ENCODE data around the gene CCDC169. TPM values are rescaled to one million over a fixed set of nuclear protein-coding genes. Genes with fewer than 3 reads are reported as not detected.

CCDC169 gene
- total and polyA plus RNA-seq, 9 donors = 2.0 to 5.3 (median 3.0) TPM

DNA sequence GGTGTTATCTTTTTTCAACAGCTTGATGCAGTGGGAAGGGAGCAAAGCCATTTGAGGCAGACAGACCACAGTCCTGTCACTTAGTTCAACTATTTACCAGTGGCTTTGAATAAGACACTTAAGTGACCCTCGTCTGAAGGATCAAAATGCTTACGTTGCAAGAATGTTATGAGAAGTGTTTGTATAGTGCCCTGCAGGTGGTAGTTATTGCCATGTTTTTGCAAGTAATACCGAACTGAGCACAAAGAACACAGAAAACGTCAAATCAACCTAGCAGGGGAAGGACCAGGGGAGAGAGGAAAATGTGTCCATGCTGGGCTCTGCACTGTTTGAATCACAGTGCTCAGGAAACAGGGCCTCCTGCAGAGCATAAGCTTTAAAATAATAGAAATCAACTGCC lies 86.0 kb downstream of the CCDC169 start:
- peaks cover 2% of the 10 kb centered on the region for H3K9me3 ChIP-seq (replicated peaks; ENCODE audit: control insufficient read depth, low read depth, low read length)
- WGBS (ENCODE audit: insufficient coverage) = 59% methylated on average over 4 of the region's 4 CpGs

GRCh38 chr13:36210738-36211137 lies 86.9 kb downstream of the CCDC169 start:
- Histone ChIP-seq H3K4me1 (ENCODE audit: control insufficient read depth, insufficient read depth, low read length) (peaks cover 5% of the 10 kb centered on the region), H3K9me3 (replicated peaks; ENCODE audit: control insufficient read depth, low read depth, low read length) (peaks cover 2% of the 10 kb centered on the region), H3K36me3 (ENCODE audit: control insufficient read depth, insufficient read depth, low read length) (no peaks in the 10 kb centered on the region), H3K4me3 (ENCODE audit: low read length) (no peak overlapping the region), H3K27me3 (ENCODE audit: control insufficient read depth, insufficient read depth, low read length) (no peaks in the 10 kb centered on the region), H3K27ac (ENCODE audit: low read length) (no peak overlapping the region)
- no peak for DNase-seq
- whole genome bisulfite sequencing (ENCODE audit: insufficient coverage) = no CpG with 5 or more reads among the region's 4 CpGs

More for the DNA sequence above, 86.0 kb downstream of the CCDC169 start:
- DNase-seq = no peak
- Histone ChIP-seq H3K27ac (ENCODE audit: low read length) (no peak overlapping the region), H3K4me3 (ENCODE audit: low read length) (no peak overlapping the region), H3K27me3 (ENCODE audit: control insufficient read depth, insufficient read depth, low read length) (no peaks in the 10 kb centered on the region), H3K4me1 (ENCODE audit: control insufficient read depth, insufficient read depth, low read length) (peaks cover 5% of the 10 kb centered on the region), H3K36me3 (ENCODE audit: control insufficient read depth, insufficient read depth, low read length) (no peaks in the 10 kb centered on the region)

DNA sequence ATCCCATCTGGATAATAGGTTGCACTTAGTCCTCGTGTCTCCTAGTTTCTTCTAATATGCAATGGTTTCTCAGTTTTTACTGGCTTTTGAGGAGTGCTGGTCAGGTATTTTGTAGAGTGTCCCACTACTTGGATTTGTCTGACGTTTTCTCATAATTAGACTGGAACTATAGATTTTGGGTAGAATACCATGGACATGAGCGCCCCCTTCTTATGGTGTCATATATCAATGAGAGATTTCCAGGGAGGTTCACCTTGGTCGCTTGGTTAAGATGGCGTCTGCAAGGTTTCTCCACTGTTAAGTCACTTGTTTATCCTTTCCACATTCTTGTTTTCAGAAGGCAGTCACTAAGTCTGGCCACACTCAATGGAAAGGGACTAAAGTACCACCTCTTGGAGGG lies 89.9 kb downstream of the CCDC169 start:
- H3K9me3 ChIP-seq (replicated peaks; ENCODE audit: control insufficient read depth, low read depth, low read length) = no peaks in the 10 kb centered on the region
- WGBS (ENCODE audit: insufficient coverage) = 86% methylated on average over 2 of the region's 5 CpGs
- H3K27ac ChIP-seq (ENCODE audit: low read length) = no peak overlapping the region
- no peak for DNase-seq
- no peaks in the 10 kb centered on the region for H3K4me1 ChIP-seq (ENCODE audit: control insufficient read depth, insufficient read depth, low read length)
- no peaks in the 10 kb centered on the region for H3K27me3 ChIP-seq (ENCODE audit: control insufficient read depth, insufficient read depth, low read length)
- H3K4me3 ChIP-seq (ENCODE audit: low read length) = no peak overlapping the region
- H3K36me3 ChIP-seq (ENCODE audit: control insufficient read depth, insufficient read depth, low read length) = no peaks in the 10 kb centered on the region

DNA sequence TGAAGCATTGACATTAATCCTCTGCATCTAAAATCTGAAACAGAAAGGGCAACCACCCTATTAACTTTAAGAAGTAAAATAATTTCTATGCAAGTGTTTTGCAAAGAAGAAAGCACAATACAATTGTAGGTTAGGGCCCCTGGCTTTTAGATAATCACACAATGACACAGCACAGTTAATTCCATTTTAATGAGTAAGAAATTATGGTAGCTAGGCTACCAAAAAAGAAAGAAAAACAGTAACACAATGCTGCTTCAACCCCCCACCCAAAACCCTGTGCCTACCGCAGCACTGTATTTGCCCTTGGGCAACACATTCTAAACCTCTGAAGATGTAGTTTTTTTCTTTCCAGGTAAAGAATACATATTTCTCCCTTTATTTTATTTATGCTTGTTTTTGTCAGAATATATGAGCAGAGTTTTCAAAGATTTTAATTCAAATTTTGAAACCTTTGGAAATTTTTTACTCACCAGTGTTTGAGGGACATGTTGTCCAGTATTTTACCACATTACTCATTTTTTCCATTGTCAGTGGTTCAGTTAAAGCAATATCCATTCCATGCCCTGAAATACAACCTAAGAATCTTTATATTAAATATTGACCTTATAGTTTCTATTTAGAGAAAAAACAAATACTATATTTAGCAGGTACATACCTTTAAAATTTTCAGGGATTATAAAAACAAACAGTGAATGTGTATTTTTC lies 104.3 kb downstream of the CCDC169 start:
- no peaks in the 10 kb centered on the region for H3K36me3 ChIP-seq (ENCODE audit: control insufficient read depth, insufficient read depth, low read length)
- no peaks in the 10 kb centered on the region for H3K4me1 ChIP-seq (ENCODE audit: control insufficient read depth, insufficient read depth, low read length)
- no peak overlapping the region for H3K4me3 ChIP-seq (ENCODE audit: low read length)
- peak; percentile 10 for DNase-seq
- H3K27me3 ChIP-seq (ENCODE audit: control insufficient read depth, insufficient read depth, low read length) = no peaks in the 10 kb centered on the region
- WGBS (ENCODE audit: insufficient coverage) = no CpG with 5 or more reads among the region's 1 CpG
- no peak overlapping the region for H3K27ac ChIP-seq (ENCODE audit: low read length)
- no peaks in the 10 kb centered on the region for H3K9me3 ChIP-seq (replicated peaks; ENCODE audit: control insufficient read depth, low read depth, low read length)

DNA sequence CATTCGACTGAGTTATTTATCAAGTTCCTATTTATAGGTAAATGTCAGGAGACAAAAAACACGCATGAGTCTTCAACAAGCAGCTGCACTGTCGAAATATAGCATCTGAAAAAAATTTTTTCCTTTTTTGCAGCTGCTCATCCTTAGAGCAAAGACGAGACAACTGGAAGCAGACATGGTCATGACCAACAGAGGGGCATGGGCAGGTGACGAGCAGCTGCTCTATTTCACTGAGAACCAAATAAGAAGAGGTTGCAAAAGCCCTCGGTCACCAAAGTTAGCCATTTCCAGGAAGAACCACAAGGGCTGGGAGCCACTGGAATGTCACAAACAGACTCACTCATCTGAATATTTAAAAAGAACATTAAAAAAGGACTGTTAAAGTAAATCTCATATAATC lies 105.4 kb downstream of the CCDC169 start:
- DNase-seq = peak; percentile 87
- Histone ChIP-seq H3K27me3 (ENCODE audit: control insufficient read depth, insufficient read depth, low read length) (no peaks in the 10 kb centered on the region), H3K36me3 (ENCODE audit: control insufficient read depth, insufficient read depth, low read length) (no peaks in the 10 kb centered on the region), H3K4me3 (ENCODE audit: low read length) (no peak overlapping the region), H3K9me3 (replicated peaks; ENCODE audit: control insufficient read depth, low read depth, low read length) (no peaks in the 10 kb centered on the region), H3K27ac (ENCODE audit: low read length) (peak overlapping the region; percentile 68), H3K4me1 (ENCODE audit: control insufficient read depth, insufficient read depth, low read length) (peaks cover 8% of the 10 kb centered on the region)
- WGBS (ENCODE audit: insufficient coverage) = 71% methylated on average over 2 of the region's 6 CpGs

DNA sequence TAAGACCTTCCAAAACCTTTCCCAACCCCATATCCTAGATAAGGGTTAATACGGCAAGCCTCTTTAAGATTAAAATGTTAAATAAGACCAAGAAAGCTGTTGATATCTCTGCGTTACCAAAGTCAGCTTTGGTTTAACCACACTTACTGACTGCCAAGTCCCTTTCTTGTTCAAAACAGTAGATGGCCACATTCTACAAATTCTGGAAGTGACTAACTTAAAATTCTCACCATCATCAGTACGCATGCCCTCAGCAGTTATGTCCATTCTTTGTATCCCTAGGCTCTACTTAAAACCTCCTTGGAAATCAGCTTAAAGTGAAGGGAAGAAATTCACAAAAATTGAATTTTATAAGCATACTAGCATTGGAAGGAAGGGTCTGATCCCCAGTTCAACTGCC lies 106.8 kb downstream of the CCDC169 start:
- no peak for DNase-seq
- no peak overlapping the region for H3K4me3 ChIP-seq (ENCODE audit: low read length)
- WGBS (ENCODE audit: insufficient coverage) = 67% methylated on average over 1 of the region's 3 CpGs
- no peaks in the 10 kb centered on the region for H3K9me3 ChIP-seq (replicated peaks; ENCODE audit: control insufficient read depth, low read depth, low read length)
- H3K27me3 ChIP-seq (ENCODE audit: control insufficient read depth, insufficient read depth, low read length) = no peaks in the 10 kb centered on the region
- H3K4me1 ChIP-seq (ENCODE audit: control insufficient read depth, insufficient read depth, low read length) = peaks cover 8% of the 10 kb centered on the region
- no peak overlapping the region for H3K27ac ChIP-seq (ENCODE audit: low read length)
- no peaks in the 10 kb centered on the region for H3K36me3 ChIP-seq (ENCODE audit: control insufficient read depth, insufficient read depth, low read length)

DNA sequence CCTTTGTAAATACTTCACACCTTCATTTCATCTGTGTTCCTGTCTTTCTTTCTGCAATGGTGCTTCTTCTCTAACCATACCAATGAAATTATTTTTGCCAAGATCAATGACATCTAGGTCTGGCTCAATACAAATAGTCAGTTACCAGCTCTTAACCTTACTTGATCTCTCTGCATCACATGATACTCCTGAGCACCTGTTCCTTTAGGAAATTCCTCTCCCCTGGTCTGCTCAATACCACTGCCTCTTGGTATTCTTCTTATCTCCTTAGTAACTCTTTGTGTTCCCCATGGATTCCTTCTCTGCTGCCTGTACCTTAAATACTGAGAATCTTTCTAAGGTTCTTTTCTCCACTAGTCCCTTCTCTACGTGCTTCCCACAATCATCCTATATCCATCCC lies 109.2 kb downstream of the CCDC169 start:
- Histone ChIP-seq H3K9me3 (replicated peaks; ENCODE audit: control insufficient read depth, low read depth, low read length) (no peaks in the 10 kb centered on the region), H3K36me3 (ENCODE audit: control insufficient read depth, insufficient read depth, low read length) (no peaks in the 10 kb centered on the region), H3K4me3 (ENCODE audit: low read length) (no peak overlapping the region), H3K27ac (ENCODE audit: low read length) (peak overlapping the region; percentile 57), H3K27me3 (ENCODE audit: control insufficient read depth, insufficient read depth, low read length) (no peaks in the 10 kb centered on the region), H3K4me1 (ENCODE audit: control insufficient read depth, insufficient read depth, low read length) (peaks cover 8% of the 10 kb centered on the region)
- DNase-seq = peak; percentile 35
- WGBS (ENCODE audit: insufficient coverage) = 86% methylated on average over 1 of the region's 1 CpG

GRCh38 chr13:36183901-36184300 lies 113.7 kb downstream of the CCDC169 start:
- Histone ChIP-seq H3K9me3 (replicated peaks; ENCODE audit: control insufficient read depth, low read depth, low read length) (no peaks in the 10 kb centered on the region), H3K27ac (ENCODE audit: low read length) (no peak overlapping the region), H3K4me1 (ENCODE audit: control insufficient read depth, insufficient read depth, low read length) (peaks cover 8% of the 10 kb centered on the region), H3K27me3 (ENCODE audit: control insufficient read depth, insufficient read depth, low read length) (no peaks in the 10 kb centered on the region), H3K36me3 (ENCODE audit: control insufficient read depth, insufficient read depth, low read length) (no peaks in the 10 kb centered on the region), H3K4me3 (ENCODE audit: low read length) (no peak overlapping the region)
- DNase-seq = no peak

Other genes starting within 250 kb of the CCDC169 start
- gene DCLK1, start 166.4 kb downstream of the CCDC169 start, total RNA-seq = 71.9 TPM
- gene DCLK1, start 166.4 kb downstream of the CCDC169 start, polyA plus RNA-seq (ENCODE audit: insufficient read depth in 1 of 8, insufficient read length in 8 of 8, low replicate concordance in 1 of 8) = 100 to 1,000 TPM in 1 of 8 donors, 10 to 100 TPM in 7; 42.0 to 109 (median 90.8) TPM
- 4.3 TPM for gene SOHLH2, start 83.3 kb downstream of the CCDC169 start, total RNA-seq
- 1 to 10 TPM; 3.3 to 7.4 (median 4.6) TPM for gene SOHLH2, start 83.3 kb downstream of the CCDC169 start, polyA plus RNA-seq (ENCODE audit: insufficient read depth in 1 of 8, insufficient read length in 8 of 8, low replicate concordance in 1 of 8)
- 78.7 TPM for gene SPART, start 48.6 kb upstream of the CCDC169 start, total RNA-seq
- 10 to 100 TPM; 51.7 to 78.3 (median 68.8) TPM for gene SPART, start 48.6 kb upstream of the CCDC169 start, polyA plus RNA-seq (ENCODE audit: insufficient read depth in 1 of 8, insufficient read length in 8 of 8, low replicate concordance in 1 of 8)
- 0.75 TPM for gene CCNA1, start 134.7 kb upstream of the CCDC169 start, total RNA-seq
- 1 to 10 TPM in 5 of 8 donors, under 1 TPM in 3; 0.82 to 1.3 (median 1.0) TPM for gene CCNA1, start 134.7 kb upstream of the CCDC169 start, polyA plus RNA-seq (ENCODE audit: insufficient read depth in 1 of 8, insufficient read length in 8 of 8, low replicate concordance in 1 of 8)